DMS 273 treated with DMSO at 0.1 percent for 48 hours (cell line): Measurements from ENCODE around the gene FAM222B.

Experiments
- DNase-seq: peaks from one replicate; lab custom pipeline; 2025; lab: John Stamatoyannopoulos, UW

FAM222B gene

DNA sequence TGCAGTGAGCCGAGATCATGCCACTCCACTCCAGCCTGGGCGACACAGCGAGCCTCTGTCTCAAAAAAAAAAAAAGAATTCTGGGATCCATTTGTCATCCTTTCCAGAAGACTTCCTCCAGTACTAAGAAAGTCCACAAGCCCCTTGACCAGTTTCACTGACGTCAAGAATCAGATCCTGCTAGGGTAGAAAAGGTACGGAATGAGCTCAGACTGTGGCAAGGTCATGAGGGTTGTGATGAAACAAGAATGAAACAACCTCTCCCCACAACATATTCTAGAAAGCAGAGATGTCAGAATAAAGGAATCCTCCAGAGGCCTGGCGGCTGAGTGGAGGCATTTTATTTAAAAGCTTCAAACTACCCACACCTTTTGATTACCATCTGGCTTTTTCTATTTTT, 68.9 kb downstream of the FAM222B start:
- no peak for DNase-seq

DNA sequence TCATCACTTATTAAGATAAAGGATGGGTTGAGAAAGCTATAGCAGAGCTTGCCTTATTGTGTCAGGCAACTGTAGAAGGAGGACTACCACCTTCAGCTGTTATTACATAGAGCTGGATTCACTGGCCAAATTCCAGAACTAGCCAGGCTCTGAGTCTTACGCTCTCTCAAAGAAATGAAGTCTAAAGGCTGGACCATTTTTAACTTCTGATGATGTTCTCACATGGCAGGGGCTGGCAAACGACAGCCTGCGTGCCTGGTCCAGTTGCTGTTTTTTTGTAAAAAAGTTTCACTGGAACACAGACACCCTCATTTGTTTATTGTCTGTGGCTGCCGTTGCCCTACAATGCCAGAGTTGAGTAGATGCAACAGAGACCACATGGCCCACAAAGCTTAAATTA, 77.6 kb downstream of the FAM222B start:
- DNase-seq, result no peak

DNA sequence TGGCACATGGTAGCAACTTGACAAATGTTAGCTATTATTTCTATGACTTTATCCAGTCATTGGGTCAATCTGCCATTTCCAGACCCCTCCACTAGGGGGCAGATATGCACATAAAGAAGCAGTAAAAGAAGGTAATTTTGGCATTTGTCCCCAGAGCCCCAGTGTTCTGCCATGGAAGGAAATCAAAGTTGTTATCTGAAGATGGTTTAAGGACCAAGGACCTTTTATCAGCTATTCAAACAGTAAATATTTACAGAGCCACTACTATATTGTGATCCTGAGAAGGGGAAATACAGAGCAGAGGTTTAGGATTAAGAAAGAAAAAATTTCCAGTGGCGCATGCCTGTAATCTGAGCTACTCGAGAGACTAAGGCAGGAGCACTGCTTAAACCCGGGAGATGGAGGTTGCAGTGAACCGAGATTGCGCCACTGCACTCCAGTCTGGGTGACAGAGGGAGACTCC, 78.8 kb downstream of the FAM222B start:
- no peak for DNase-seq

DNA sequence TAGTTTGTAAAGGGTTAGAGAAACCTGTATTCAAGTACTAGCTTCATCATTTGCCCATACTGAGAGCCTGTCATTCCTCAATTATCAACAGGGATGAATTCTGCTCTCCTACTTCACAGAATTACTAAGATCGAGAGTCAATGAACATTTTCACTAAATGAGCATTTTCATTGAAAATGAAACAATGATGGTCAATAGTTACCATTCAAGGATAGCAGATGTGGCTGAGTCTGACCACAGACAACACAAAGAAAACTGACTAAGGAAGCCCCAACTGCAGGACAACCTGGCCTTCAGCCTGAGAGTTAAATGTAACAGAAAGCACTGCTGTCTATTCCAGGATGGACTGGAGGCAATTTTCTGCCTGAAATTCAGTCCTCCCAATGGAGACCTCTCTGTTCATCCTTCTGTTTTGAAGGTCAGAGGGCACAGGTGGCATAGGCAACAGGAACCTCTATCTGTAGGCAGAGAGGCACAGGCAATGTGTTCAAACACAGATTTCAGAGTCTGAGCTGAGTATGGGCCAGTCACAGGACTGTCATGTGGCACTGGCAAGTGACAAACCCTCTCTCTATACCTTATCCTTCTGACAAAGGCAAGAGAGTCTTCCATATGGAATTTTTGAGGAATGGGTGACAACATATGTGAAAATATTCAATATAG, 79.3 kb downstream of the FAM222B start:
- DNase-seq, result no peak

DNA sequence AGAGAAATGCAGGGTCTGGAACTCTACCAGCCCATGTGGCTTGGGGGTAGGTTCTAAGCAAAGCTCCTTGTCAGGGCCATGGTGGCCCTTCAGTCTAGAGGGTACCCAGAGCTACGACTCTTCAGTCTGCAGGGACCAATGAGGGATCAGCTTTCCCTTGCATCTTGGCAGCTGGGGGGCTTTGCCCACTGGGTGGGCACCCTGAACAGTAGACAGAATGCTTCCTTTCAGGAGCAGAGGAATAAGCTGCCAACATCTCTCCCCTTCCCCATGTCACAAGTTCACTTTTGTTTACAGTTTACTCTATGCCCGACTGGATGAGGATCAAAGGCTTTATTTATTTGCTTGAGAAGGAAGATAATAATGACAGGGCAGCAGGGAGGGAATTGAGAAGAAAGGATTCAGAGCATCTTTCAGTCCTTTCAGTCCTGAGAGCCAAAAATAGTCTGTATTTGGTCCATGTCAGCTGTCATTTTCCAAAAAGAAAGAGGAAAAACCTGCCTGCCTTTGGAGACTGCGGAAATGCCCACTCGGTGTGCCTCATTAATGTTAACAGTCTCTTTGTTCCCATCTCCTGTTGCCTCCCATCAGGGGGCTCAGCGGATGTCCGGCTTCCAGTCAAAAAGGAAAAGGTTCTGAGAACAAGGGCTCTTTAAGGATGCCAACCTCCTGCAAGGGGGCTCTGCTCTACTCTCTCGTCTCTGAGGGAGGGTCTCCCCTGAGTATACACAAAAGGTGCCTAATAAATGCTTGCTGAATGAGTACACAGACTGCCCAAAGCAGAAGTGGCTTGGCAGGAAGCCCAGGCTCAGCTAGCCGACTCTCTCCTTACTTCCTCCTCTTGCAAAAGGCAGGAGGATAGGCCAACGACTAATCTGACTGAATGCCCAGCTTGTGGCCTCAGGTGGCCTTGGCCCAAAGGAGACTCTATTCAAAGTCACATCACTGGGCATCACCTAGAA, 81.7 kb downstream of the FAM222B start:
- DNase-seq, result no peak

DNA sequence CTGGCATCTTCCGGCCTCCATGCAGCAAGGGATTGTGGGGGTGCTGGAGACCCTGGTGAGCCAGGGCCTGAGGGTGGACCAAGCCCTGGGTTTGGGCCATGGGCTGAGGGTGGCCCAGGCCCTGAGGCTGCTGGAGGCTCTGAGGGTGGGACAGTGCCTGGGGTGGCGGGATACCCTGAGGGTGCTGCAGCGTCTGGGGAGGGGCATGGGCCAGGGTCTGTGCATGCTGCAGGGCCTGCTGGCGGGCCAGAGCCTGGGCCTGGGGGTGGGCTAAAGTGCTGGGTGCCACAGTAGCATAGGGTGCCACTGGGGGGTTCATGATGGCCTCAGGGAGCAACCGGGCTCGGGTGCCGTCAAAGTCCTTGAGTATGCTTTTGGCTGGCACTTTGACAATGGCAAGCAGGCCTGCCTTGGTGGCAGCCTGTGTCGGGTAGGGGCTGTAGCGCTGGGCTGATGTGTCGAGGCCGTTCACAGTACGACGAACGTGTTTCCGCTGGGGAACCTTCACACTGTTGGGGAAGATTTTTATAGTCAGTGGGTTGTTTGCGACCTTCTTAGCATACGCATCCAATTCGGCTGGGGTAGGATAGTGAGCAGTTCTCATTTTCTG, 83.2 kb downstream of the FAM222B start:
- DNase-seq, result no peak

DNA sequence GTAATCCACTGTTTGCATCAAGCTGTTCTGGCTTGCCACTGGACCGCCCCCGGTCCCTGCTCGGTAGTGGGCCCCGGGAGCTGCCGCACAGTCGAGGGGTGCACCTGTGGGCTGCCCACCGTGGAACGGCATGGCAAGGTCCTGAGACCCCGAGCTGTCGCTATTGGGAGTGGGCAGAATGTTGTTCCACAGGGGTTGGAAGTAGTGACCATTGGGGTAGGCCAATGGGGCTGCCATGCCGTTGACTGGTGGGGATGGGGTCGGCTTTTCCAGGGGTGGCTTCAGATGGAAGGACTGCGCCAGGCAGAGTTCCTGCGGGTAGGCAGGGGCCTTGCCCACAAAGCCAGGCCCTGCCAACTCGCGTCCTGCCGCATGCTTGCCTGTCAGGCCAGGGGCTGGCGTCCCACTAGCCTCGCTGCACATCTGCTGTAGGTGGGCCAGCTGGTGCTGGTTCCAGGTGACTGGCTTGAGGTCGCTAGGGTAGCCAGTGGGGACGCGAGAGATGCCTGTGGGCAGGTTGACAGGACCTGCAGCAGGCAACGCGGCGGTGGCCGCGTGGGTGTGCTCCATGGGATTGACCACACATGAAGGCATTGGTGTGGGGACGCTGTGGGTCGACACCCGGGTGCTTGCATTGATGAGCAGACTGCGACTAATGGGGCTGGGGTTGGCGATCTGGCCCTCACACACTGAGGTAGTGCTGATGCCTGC, 84.0 kb downstream of the FAM222B start:
- DNase-seq, result no peak

DNA sequence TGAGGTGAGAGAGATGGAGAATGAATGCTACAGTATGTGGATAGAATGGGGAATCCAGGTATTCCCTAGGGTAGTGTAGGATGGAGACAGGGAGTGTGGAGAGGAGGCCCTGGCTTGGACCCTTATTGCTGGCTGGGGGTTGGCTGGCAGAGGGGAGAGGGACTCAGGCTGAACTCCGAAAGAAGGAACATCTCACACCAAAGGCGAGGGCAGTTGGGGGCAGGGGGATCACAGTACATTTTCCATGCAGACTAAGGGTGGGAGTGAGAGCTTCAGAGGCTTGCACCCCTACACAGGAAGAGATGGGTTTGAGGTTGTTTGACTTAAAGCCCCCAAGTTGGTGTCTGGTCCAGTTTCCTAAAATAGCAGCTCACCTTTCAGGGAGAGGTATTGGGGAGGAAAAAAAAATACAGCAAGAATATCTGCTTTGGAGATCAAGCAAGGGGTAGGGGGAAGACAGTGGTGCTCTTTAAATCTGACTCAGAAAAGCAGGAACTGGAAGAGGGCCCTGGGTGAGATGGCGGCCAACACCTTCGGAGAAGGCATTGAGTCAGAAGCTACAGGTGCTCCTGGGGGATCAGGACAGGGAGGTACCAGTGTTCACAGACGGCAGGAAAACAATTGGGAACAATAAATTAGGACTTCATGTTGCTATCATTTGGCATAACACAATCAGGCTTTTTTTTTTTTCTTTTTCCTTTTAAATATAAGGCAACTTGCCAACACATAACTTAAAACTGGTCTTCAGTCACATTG, 86.4 kb downstream of the FAM222B start:
- no peak for DNase-seq

DNA sequence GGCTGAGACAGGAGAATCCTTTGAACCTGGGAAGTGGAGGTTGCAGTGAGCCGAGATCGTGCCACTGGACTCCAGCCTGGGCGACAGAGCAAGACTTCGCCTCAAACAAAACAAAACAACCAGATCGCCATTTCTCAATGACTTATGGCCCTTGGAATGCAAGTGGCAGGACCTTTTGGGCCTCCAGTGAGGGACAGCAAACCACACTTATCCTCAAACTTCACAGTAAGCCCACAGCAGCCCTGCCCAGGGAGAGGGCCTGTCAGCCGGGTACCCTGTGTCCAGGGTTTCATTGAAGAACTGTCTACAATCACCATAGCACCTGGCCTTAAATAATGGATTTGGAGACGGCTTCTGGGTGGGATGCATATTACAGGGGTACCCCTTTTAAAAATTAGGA, 87.1 kb downstream of the FAM222B start:
- DNase-seq, result no peak

DNA sequence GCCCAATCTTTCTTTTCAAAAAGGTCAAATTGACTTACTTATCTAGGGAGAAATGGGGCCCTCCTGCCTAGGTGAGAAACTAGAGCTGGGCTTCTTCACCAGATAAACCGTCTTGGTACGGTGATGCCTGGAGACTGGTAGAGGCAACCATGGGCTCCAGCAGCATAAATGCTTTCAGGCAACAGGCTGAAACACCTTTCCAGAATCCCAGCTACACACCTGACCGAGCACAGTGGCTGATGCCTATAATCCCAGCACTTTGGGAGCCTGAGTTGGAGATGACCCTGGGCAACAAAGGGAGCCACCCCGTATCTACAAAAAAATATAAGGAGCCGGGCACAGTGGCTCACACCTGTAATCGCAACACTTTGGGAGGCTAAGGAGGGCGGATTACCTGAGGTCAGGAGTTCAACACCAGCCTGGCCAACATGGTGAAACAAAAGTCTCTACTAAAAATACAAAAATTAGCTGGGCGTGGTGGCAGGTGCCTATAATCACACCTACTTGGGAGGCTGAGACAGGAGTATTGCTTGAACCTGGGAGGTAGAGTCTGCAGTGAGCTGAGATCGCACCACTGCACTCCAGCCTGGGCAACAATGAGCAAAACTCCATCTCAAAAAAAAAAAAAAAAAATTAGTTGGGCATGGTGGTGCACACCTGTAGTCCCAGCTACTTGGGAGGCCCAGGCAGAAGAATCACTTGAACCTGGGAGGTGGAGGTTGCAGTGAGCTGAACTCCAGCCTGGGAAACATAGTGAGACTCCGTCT, 90.8 kb downstream of the FAM222B start:
- DNase-seq, result no peak

DNA sequence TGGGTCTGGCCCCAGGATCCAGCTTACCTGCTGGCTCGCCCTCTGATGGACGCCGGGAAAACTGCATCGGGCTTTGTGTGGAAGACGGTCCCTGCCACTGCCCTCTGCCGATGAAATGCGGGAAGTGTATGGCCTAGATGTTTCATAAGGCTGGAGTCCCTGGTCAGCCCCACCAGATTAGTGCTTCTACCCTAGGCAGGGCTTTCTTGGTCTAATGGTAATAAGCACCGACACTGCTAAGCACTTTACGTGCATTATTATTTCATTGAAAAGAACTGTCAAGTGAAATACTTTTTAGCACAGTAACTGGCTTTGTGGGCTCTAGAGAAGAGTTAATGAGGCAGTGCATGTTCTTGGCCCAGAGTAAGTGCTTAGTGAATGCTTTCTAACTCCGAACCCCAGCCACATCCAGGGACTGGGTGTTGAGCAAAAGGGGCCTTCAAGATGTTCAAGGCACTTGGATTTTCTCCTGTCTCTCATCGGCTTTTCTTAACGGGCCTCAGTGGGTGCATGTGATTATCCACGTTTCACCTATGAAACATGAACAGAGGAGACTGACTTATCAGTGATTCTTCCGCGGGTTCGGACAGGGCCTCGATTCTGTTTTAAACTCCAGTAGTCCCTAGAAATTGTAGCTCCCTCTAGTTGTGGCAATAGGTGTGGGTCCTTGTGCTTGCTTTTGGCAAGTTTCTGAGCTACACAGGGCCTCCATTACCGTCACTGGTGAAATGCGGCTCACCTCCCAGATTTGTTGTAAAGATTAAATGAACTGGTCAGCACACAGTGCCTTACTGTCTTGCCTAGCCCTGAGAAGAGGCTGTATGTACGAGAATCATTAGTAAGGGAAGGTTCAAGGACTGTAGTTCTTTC, 92.2 kb downstream of the FAM222B start:
- DNase-seq, result peak; percentile 79

DNA sequence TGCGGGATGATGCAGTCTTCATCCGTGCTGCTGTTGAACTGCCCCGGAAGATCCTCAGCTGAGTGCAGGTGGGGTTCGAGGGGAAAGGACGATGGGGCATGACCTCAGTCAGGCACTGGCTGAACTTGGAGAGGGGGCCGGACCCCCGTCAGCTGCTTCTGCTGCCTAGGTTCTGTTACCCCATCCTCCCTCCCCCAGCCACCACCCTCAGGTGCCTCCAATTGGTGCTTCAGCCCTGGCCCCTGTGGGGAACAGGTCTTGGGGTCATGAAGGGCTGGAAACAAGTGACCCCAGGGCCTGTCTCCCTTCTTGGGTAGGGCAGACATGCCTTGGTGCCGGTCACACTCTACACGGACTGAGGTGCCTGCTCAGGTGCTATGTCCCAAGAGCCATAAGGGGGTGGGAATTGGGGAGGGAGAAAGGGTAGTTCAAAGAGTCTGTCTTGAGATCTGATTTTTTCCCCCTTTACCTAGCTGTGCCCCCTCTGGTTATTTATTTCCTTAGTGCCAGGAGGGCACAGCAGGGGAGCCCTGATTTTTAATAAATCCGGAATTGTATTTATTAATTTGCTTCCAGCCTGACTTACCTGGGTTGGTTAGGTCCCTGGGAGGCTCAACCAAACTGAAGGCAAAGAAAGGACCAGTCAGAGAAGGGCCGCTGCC, 92.9 kb downstream of the FAM222B start:
- DNase-seq, result no peak

DNA sequence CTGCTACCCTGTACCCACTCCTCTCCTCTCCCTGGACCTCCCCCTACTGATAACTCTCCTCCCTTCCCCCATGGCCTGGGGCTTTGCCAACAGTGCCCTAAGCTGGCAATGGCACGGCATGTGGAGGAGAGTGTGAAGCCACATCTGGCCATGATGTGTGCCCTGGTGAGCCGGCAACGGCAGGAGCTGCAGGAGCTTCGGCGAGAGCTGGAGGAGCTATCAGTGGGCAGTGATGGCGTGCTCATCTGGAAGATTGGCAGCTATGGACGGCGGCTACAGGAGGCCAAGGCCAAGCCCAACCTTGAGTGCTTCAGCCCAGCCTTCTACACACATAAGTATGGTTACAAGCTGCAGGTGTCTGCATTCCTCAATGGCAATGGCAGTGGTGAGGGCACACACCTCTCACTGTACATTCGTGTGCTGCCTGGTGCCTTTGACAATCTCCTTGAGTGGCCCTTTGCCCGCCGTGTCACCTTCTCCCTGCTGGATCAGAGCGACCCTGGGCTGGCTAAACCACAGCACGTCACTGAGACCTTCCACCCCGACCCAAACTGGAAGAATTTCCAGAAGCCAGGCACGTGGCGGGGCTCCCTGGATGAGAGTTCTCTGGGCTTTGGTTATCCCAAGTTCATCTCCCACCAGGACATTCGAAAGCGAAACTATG, 93.6 kb downstream of the FAM222B start:
- DNase-seq, result no peak

DNA sequence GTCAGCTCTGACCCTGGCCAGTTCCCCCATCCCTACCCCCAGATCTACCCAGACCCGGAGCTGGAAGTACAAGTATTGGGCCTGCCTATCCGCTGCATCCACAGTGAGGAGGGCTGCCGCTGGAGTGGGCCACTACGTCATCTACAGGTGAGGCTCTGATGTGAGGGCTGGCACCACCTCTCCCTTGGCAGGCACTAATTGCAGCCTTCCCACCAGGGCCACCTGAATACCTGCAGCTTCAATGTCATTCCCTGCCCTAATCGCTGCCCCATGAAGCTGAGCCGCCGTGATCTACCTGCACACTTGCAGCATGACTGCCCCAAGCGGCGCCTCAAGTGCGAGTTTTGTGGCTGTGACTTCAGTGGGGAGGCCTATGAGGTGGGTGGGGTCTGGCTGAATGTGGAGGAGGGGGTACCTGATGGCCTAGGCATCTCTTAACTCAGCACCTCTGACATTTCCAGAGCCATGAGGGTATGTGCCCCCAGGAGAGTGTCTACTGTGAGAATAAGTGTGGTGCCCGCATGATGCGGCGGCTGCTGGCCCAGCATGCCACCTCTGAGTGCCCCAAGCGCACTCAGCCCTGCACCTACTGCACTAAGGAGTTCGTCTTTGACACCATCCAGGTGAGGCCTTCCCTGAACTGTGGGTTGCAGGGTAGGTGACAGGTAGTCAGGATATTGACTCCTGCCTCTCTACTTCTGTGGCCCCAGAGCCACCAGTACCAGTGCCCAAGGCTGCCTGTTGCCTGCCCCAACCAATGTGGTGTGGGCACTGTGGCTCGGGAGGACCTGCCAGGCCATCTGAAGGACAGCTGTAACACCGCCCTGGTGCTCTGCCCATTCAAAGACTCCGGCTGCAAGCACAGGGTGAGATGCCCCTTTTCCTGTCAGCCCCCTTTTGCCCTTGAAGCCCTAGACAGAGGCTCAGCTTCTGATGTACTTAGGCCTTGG, 94.5 kb downstream of the FAM222B start:
- DNase-seq, result no peak

DNA sequence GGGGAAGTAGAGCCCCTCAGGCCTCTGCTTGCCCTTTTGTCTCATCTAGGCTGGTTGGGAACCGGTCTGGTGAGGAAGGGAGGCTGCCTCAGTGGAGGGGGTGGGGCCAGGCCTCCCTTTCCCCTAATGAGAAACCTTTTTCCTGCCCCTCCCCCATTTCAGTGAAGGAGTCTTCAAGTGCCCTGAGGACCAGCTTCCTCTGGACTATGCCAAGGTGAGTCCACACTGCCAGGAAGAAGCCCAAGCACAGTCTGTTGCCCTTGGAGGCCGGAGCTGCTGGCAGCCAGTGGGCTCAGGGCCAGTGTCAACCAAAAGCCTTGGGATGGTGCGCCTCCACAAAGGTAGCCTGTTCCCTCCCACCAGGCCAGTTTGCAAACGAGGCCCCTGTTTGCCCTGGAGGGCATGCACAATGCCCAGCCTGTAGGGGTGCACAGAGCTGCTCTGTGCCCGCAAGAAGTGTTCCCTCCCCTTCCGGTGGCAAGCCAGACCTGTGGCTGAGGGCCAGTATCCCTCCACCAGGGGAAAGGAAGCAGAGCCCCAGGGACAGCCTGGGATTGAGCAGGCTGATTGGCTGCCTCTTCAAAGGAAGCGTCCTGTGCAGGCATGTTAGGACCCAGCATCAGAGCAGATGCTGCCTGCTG, 95.4 kb downstream of the FAM222B start:
- DNase-seq, result peak; percentile 77

DNA sequence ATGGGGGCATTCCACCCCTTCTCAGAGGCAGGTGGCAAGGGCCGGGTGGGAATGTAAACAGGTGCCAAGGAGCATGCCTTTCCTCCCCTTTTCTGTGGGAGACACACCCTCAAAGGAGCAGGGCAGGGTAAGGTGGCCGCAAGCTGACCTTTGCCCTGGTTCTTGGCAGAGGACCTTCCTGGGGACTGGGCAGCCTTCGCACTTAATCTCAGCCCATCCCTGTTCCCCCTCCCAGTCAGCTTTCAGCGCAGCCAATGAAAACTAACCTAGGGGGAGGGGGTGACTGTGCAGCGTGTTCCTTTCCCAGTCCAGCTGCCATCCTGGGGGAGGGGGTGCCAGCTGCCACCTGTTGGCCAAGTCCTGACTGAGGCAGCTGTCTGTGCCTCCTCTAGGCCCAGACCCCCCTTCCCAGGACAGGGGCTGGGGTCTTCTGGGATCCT, 96.0 kb downstream of the FAM222B start:
- DNase-seq, result peak; percentile 78
